ENCODE measurements around the gene PTPN7.

Gene PTPN7

DNA sequence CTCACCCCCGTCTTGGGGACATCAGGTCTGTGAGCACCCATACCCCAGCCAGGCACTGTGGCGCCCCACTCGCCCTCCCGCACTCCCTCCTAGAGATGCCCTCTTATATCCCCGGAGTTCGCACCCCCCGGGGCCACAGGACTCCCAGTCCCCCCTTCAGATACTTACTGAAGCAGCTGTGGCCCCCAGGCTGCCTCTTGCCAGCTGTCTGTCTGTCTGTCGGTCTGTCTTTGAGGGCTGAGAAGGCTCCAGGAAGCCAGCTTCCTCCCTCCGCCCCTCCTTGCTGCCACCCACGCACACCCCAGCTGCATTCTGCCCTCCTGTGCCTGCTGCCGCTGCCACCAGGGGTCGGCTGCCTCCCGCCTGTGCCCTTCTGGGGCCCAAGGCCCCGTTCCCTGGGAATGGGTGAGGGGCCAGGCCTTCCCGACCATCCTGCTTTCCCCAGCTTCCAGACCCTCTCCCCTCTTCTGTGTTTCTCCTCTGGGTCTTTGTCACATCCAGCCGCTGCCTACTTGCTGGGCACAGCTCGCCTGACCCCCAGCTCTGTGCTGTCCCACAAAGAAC lies at the start of gene PTPN7:
Gene PTPN7 (minus strand): TSS at position 226 of the 564 bp plus-strand sequence. CDS start 1,200 bp downstream, outside the sequence.
- DNase-seq (ENCODE audit: low read depth): peak; percentile 92
- TF ChIP-seq POLR2A (IDR thresholded peaks at IDR 0.05; ENCODE audit: extremely low read depth, insufficient read length) (peak; percentile 66), MYC (IDR thresholded peaks at IDR 0.05; ENCODE audit: low read depth, low read length) (peak; percentile 88)
- TF ChIP-seq, protein P1, sequence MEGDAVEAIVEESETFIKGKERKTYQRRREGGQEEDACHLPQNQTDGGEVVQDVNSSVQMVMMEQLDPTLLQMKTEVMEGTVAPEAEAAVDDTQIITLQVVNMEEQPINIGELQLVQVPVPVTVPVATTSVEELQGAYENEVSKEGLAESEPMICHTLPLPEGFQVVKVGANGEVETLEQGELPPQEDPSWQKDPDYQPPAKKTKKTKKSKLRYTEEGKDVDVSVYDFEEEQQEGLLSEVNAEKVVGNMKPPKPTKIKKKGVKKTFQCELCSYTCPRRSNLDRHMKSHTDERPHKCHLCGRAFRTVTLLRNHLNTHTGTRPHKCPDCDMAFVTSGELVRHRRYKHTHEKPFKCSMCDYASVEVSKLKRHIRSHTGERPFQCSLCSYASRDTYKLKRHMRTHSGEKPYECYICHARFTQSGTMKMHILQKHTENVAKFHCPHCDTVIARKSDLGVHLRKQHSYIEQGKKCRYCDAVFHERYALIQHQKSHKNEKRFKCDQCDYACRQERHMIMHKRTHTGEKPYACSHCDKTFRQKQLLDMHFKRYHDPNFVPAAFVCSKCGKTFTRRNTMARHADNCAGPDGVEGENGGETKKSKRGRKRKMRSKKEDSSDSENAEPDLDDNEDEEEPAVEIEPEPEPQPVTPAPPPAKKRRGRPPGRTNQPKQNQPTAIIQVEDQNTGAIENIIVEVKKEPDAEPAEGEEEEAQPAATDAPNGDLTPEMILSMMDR (IDR thresholded peaks at IDR 0.05; ENCODE audit: low read depth, low read length): peak; percentile 67
- TF ChIP-seq, protein P2, sequence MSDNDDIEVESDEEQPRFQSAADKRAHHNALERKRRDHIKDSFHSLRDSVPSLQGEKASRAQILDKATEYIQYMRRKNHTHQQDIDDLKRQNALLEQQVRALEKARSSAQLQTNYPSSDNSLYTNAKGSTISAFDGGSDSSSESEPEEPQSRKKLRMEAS (IDR thresholded peaks at IDR 0.05; ENCODE audit: low read depth, low read length): peak; percentile 80
- peak within 1 kb of the TSS; percentile 80 for H3K4me3 ChIP-seq (ENCODE audit: low read depth, low read length)

DNA sequence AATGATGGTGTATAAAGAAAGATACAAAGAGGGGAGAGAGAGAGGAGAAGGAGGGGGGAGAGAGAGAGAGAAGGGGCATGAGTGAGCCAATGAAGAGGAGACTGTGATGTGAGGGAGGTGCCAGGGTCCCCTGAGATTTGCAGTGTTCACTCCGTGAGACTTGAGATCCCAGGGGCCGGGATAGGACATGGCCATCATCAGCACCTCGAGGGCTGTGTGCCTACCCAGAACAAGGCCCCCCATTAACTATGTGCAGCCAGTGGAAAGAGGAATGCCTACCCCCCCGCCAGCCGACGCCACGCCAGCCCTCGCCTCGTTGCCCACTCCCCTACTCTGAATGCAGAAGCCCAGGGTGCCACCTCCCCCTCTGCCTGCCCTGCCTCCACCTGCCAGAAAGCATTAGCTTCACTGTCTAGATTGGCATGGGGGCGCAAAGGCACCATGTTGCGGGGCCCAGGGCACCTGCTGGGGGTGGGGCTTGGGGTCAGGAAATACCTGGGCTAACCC lies 48.0 kb upstream of the PTPN7 start:
- TF ChIP-seq, protein P1 (IDR thresholded peaks at IDR 0.05; ENCODE audit: low read depth, low read length): no peak
- TF ChIP-seq POLR2A (IDR thresholded peaks at IDR 0.05; ENCODE audit: extremely low read depth, insufficient read length) (no peak), MYC (IDR thresholded peaks at IDR 0.05; ENCODE audit: low read depth, low read length) (no peak)
- TF ChIP-seq, protein P2 (IDR thresholded peaks at IDR 0.05; ENCODE audit: low read depth, low read length): no peak
- no peak overlapping the region for H3K4me3 ChIP-seq (ENCODE audit: low read depth, low read length)
- DNase-seq (ENCODE audit: low read depth): no peak

DNA sequence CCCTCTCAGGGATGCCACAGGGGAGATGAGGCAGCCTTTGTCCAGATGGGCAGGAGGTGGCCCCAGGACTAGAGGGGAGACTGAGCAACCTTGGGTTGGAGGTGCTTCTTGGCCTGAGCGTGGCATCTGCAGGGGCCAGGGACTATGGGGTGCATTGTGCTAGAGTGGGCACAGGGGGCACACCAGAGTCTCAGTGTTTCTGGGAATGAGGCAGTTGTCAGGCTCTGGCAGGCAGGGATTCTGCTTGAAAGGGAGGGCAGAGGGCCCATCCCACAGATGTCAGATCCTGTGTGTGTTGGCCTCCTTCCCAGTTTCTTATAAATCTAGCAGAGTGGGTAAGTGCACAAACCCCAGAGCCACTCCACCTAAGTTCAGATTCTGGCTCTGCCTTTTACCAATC lies 46.9 kb upstream of the PTPN7 start:
- no peak for DNase-seq (ENCODE audit: low read depth)
- TF ChIP-seq, protein P1 (IDR thresholded peaks at IDR 0.05; ENCODE audit: low read depth, low read length): no peak
- TF ChIP-seq POLR2A (IDR thresholded peaks at IDR 0.05; ENCODE audit: extremely low read depth, insufficient read length) (no peak), MYC (IDR thresholded peaks at IDR 0.05; ENCODE audit: low read depth, low read length) (no peak)
- TF ChIP-seq, protein P2 (IDR thresholded peaks at IDR 0.05; ENCODE audit: low read depth, low read length): no peak
- no peak overlapping the region for H3K4me3 ChIP-seq (ENCODE audit: low read depth, low read length)

DNA sequence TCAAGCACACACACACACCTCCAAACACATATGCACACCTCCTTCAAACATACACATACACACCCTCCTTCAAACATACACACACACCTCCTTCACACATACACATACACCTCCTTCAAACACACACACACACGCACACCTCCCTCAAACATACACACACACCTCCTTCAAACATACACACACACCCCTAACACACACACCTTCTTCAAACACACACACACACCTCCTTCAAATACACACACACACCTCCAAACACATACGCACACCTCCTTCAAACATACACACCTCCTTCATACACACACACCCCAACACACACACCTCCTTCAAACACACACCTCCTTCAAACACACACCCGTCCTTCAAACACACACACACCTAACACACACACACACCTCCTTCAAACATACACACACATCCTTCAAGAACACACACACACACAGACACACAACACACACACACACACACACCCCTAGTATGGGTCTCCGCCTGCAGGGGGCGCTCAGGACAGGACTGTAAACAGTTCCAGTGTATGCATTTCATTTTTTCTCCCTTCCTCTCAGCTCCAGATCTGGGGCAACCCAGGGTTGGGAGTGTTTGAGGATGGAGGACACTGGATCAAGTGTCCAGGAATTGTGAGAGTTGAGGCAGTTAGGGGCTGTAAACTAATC lies 45.3 kb upstream of the PTPN7 start:
- TF ChIP-seq, protein P2 (IDR thresholded peaks at IDR 0.05; ENCODE audit: low read depth, low read length): no peak
- TF ChIP-seq MYC (IDR thresholded peaks at IDR 0.05; ENCODE audit: low read depth, low read length): no peak
- no peak for TF ChIP-seq POLR2A (IDR thresholded peaks at IDR 0.05; ENCODE audit: extremely low read depth, insufficient read length)
- TF ChIP-seq, protein P1 (IDR thresholded peaks at IDR 0.05; ENCODE audit: low read depth, low read length): no peak
- DNase-seq (ENCODE audit: low read depth): no peak
- H3K4me3 ChIP-seq (ENCODE audit: low read depth, low read length): no peak overlapping the region

DNA sequence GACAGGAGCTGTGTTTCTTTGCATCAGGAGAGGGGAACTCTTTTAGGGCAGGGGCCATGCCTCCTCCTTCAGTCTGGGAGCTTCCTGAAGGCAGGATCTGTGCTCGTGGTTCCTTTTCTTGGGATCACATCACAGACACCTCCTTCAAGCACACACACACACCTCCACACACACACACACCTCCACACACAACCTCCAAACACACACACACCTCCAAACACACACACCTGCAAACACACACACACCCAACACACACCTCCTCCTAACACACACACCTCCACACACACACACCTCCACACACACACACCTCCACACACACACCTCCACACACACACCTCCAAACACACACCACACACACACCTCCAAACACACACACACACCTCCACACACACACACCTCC lies 43.7 kb upstream of the PTPN7 start:
- DNase-seq (ENCODE audit: low read depth): no peak
- H3K4me3 ChIP-seq (ENCODE audit: low read depth, low read length): no peak overlapping the region
- TF ChIP-seq POLR2A (IDR thresholded peaks at IDR 0.05; ENCODE audit: extremely low read depth, insufficient read length) (no peak), MYC (IDR thresholded peaks at IDR 0.05; ENCODE audit: low read depth, low read length) (no peak)
- TF ChIP-seq, protein P2 (IDR thresholded peaks at IDR 0.05; ENCODE audit: low read depth, low read length): no peak
- TF ChIP-seq, protein P1 (IDR thresholded peaks at IDR 0.05; ENCODE audit: low read depth, low read length): no peak
